ENCODE measurements around the gene TIMM17A. TPM values are rescaled to one million over a fixed set of nuclear protein-coding genes. Genes with fewer than 3 reads are reported as not detected.

Gene TIMM17A
- total and polyA plus RNA-seq, 2 of the 8 experiments (the other 6 are each of a cell fraction or from before 2014, with no cell fraction given) = 30.3 to 57.1 TPM

GRCh38 chr1:201944002-201944401 is 11.3 kb upstream of the TIMM17A start:
- FAIRE-seq = no peak
- H3K14ac ChIP-seq (ENCODE audit: insufficient read length) = no peak overlapping the region
- no peak overlapping the region for H3K23ac ChIP-seq (ENCODE audit: insufficient read length)
- no peak overlapping the region for H3K4ac ChIP-seq (replicated peaks; ENCODE audit: insufficient read length, low read depth, low read length)
- no peaks in the 10 kb centered on the region; a peak in 1 of 8 replicates for H3K36me3 ChIP-seq (ENCODE audit: control insufficient read depth in 2 of 4, insufficient read depth in 4 of 4, low read length in 3 of 4)
- H2BK120ac ChIP-seq (replicated peaks; ENCODE audit: low read depth, low read length) = no peak overlapping the region
- H3K9me3 ChIP-seq (ENCODE audit: insufficient read depth in 2 of 2, low read depth in 1 of 2, low read length in 1 of 2) = no peaks in the 10 kb centered on the region
- POLR2A ChIA-PET (ENCODE audit: partially characterized antibody) = interaction anchor here (2.0 to 3.4 kb wide), 4 partner anchors 12 to 65 kb away, joined by 5 to 27 read pairs (median 12); partner anchors contain the start of gene TIMM17A
- CTCF ChIA-PET (ENCODE audit: partially characterized antibody) = interaction anchor here (0.7 to 8.4 kb wide), 14 partner anchors 10 to 222 kb away, joined by 3 to 145 read pairs (median 8); partner anchors contain the start of gene TIMM17A
- no peak overlapping the region for H3K9ac ChIP-seq (replicated peaks in 1 of 4; ENCODE audit: extremely low read depth in 1 of 4, low read depth in 3 of 4, low read length in 3 of 4)
- no peak overlapping the region for H3K4me3 ChIP-seq (ENCODE audit: extremely low read depth in 1 of 4, insufficient read depth in 2 of 4, low read depth in 3 of 4, low read length in 4 of 4)
- H3K79me2 ChIP-seq (ENCODE audit: control insufficient read depth in 1 of 2, insufficient read depth in 2 of 2, low read length in 2 of 2) = no peaks in the 10 kb centered on the region
- no peak overlapping the region for H2BK20ac ChIP-seq (ENCODE audit: low read length)
- H4K91ac ChIP-seq (replicated peaks; ENCODE audit: insufficient read length, low read length) = no peak overlapping the region
- H2BK12ac ChIP-seq (ENCODE audit: low read depth, low read length) = peak overlapping the region; percentile 52; the same call in 1 of the 2 replicates
- peak overlapping the region; percentile 87; the same call in 1 of the 2 replicates for H2AK5ac ChIP-seq (ENCODE audit: low read depth, low read length)
- DNase-seq (ENCODE audit: low read depth in 1 of 2, low spot score in 2 of 2) = no peak
- H3K18ac ChIP-seq (ENCODE audit: extremely low read depth, low read length) = no peak overlapping the region
- no peaks in the 10 kb centered on the region for H4K20me1 ChIP-seq (replicated peaks in 1 of 2; ENCODE audit: control insufficient read depth in 1 of 2, insufficient read depth in 2 of 2, low read length in 2 of 2)
- no peak overlapping the region for H2AFZ ChIP-seq (ENCODE audit: low read length)
- WGBS, 2 experiments (ENCODE audit: extremely low coverage in 1 of 2, insufficient coverage in 1 of 2, insufficient read length in 1 of 2, insufficient replicate concordance in 2 of 2, low coverage in 1 of 2, low lambda C conversion rate in 2 of 2, missing lambda C conversion rate in 1 of 2) = 88% methylated on average over 6 of the region's 6 CpGs; no CpG with 5 or more reads in 1 of the 2 experiments
- H3K4me2 ChIP-seq (ENCODE audit: insufficient read depth in 1 of 2, low read depth in 2 of 2, low read length in 2 of 2) = no peak overlapping the region
- peaks cover 8% of the 10 kb centered on the region for H3K23me2 ChIP-seq (ENCODE audit: low read depth, low read length)
- no peaks in the 10 kb centered on the region for H3K79me1 ChIP-seq (ENCODE audit: low read depth, low read length)
- peaks cover 7 to 19% (median 10%) of the 10 kb centered on the region in 4 experiments for H3K4me1 ChIP-seq (replicated peaks in 1 of 4; ENCODE audit: control insufficient read depth in 3 of 4, insufficient read depth in 4 of 4, low read length in 3 of 4)
- H3K27ac ChIP-seq (ENCODE audit: low read depth, low read length) = no peak overlapping the region
- H4K8ac ChIP-seq (ENCODE audit: extremely low read depth, insufficient read depth, low read length) = no peak overlapping the region
- H2BK15ac ChIP-seq (ENCODE audit: low read length) = peak overlapping the region; percentile 63; the same call in 1 of the 2 replicates
- H2BK5ac ChIP-seq (ENCODE audit: low read depth, low read length) = peak overlapping the region; percentile 28; the same call in 1 of the 2 replicates
- no peak overlapping the region for H3K56ac ChIP-seq (replicated peaks; ENCODE audit: insufficient read length, low read depth, low read length)
- H4K5ac ChIP-seq (ENCODE audit: insufficient read length, low read depth, low read length) = no peak overlapping the region
- peaks cover 0 to 15% (median 13%) of the 10 kb centered on the region in 4 experiments; a peak in 6 of 7 replicates for H3K27me3 ChIP-seq (replicated peaks in 1 of 4; ENCODE audit: control insufficient read depth in 3 of 4, extremely low read depth in 1 of 4, insufficient read depth in 3 of 4, low read length in 3 of 4)
- TF ChIP-seq SP2 (IDR thresholded peaks at IDR 0.05; ENCODE audit: low read length) = no peak
- no peak for TF ChIP-seq RAD21 (IDR thresholded peaks at IDR 0.05 in 1 of 2, conservative IDR thresholded peaks at IDR 0.05 in 1 of 2; ENCODE audit: low read depth in 2 of 2, low read length in 2 of 2)
- TF ChIP-seq MAFK (IDR thresholded peaks at IDR 0.05; ENCODE audit: low read depth, low read length) = no peak
- no peak for TF ChIP-seq YY1 (IDR thresholded peaks at IDR 0.05; ENCODE audit: low read depth, low read length)
- no peak for TF ChIP-seq GTF2F1 (IDR thresholded peaks at IDR 0.05; ENCODE audit: borderline replicate concordance, low read depth, low read length)
- no peak for TF ChIP-seq CBX5 (IDR thresholded peaks at IDR 0.05; ENCODE audit: low read depth, low read length)
- no peak for TF ChIP-seq ASH2L (IDR thresholded peaks at IDR 0.05; ENCODE audit: low read length)
- TF ChIP-seq PHF8 (conservative IDR thresholded peaks at IDR 0.05; ENCODE audit: low read depth, low read length) = no peak
- no peak for TF ChIP-seq ATF3 (IDR thresholded peaks at IDR 0.05; ENCODE audit: insufficient read depth, low read depth, low read length)
- no peak for TF ChIP-seq CHD1 (IDR thresholded peaks at IDR 0.05; ENCODE audit: low read depth, low read length)
- TF ChIP-seq POLR2AphosphoS5 (IDR thresholded peaks at IDR 0.05; ENCODE audit: low read depth, low read length) = no peak
- TF ChIP-seq RNF2 (IDR thresholded peaks at IDR 0.05; ENCODE audit: borderline replicate concordance, low read depth, low read length, missing control alignments, poor library complexity, severe bottlenecking) = no peak
